ENCODE measurements around the gene TTLL10.

TTLL10 gene

GRCh38 chr1:1247341-1247913, 73.7 kb downstream of the TTLL10 start:
- TF ChIP-seq GATA1 (IDR thresholded peaks at IDR 0.05; ENCODE audit: low read depth, low read length) (no peak), POLR2A (IDR thresholded peaks at IDR 0.05; ENCODE audit: low read length) (no peak)
- DNase-seq: no peak
